Naive thymus-derived CD4-positive, alpha-beta T cell (primary cell): Measurements from ENCODE around the gene PTPRA. TPM values are rescaled to one million over a fixed set of nuclear protein-coding genes. Genes with fewer than 3 reads are reported as not detected.

Experiments used
- ATAC-seq: fragments of 150-1000 bp; cut with Tn5 transposase; 2 replicates; pipeline ENCODE4 v1.10.0; 2021; ENCODE audit warnings: mild to moderate bottlenecking, moderate library complexity
- CTCF ChIA-PET: fragments of 350-600 bp; sonication (Branson Sonifier 250); formaldehyde crosslinking; loops from one replicate; lab custom pipeline; 2021; ENCODE audit warnings: antibody characterized with exemption; lab: Charles Lee
- POLR2A ChIA-PET: fragments of 350-600 bp; sonication (Branson Sonifier 250); formaldehyde crosslinking; loops from one replicate; lab custom pipeline; 2021; ENCODE audit warnings: antibody characterized with exemption, inconsistent platforms; lab: Charles Lee
- DNase-seq, 9 donors: peaks; one replicate each; pipeline versions ENCODE4 v3.0.0 to v3.0.0-alpha.2; 2020 to 2022; ENCODE audit warnings: mixed read lengths in 1 of 9
- H3K27ac ChIP-seq: one replicate; pipeline ENCODE4 v1.7.0; 2013; ENCODE audit warnings: mild to moderate bottlenecking, low read depth, low read length, moderate library complexity
- H3K27me3 ChIP-seq, 2 donors: one replicate each; pipeline ENCODE4 v1.7.0; 2013; ENCODE audit warnings: low read length in 2 of 2, mild to moderate bottlenecking in 2 of 2, moderate library complexity in 2 of 2; ENCODE audit not compliant: control insufficient read depth in 2 of 2, insufficient read depth in 2 of 2
- H3K36me3 ChIP-seq, 3 experiments: 1 replicate in 2 of 3; 2 replicates in 1 of 3; pipeline ENCODE4 v1.7.0; 2013; ENCODE audit warnings: low read length in 3 of 3, mild to moderate bottlenecking in 3 of 3, moderate library complexity in 1 of 3; ENCODE audit not compliant: insufficient read depth in 3 of 3, control insufficient read depth in 2 of 3
- H3K4me1 ChIP-seq, 2 donors: one replicate each; pipeline ENCODE4 v1.7.0; 2013; ENCODE audit warnings: low read length in 2 of 2, mild to moderate bottlenecking in 2 of 2, moderate library complexity in 1 of 2; ENCODE audit not compliant: control insufficient read depth in 2 of 2, insufficient read depth in 2 of 2
- H3K4me3 ChIP-seq: 2 replicates; pipeline ENCODE4 v1.7.0; 2013; ENCODE audit warnings: mild to moderate bottlenecking, low read length
- H3K9me3 ChIP-seq, 3 experiments: 1 replicate in 2 of 3; 2 replicates in 1 of 3; pipeline ENCODE4 v1.7.0; 2013; ENCODE audit warnings: low read length in 3 of 3; ENCODE audit not compliant: control insufficient read depth in 2 of 3
- H3K27ac Mint-ChIP-seq, 9 donors: one replicate each; pipeline ENCODE4 v1.8.0; 2020 to 2022; ENCODE audit warnings: mixed read lengths in 9 of 9, mild to moderate bottlenecking in 8 of 9, moderate library complexity in 5 of 9, inconsistent platforms in 2 of 9
- H3K27me3 Mint-ChIP-seq, 5 donors: one replicate each; pipeline ENCODE4 v1.8.0; 2021 to 2022; ENCODE audit warnings: mixed read lengths in 5 of 5, mild to moderate bottlenecking in 1 of 5
- H3K36me3 Mint-ChIP-seq, 5 donors: one replicate each; pipeline ENCODE4 v1.8.0; 2020 to 2022; ENCODE audit warnings: mixed read lengths in 5 of 5, mild to moderate bottlenecking in 3 of 5, inconsistent platforms in 1 of 5
- H3K4me1 Mint-ChIP-seq, 7 donors: one replicate each; pipeline ENCODE4 v1.8.0; 2020 to 2022; ENCODE audit warnings: mixed read lengths in 7 of 7, mild to moderate bottlenecking in 3 of 7, inconsistent platforms in 1 of 7
- H3K4me3 Mint-ChIP-seq, 10 donors: one replicate each; pipeline ENCODE4 v1.8.0; 2020 to 2022; ENCODE audit warnings: mild to moderate bottlenecking in 10 of 10, mixed read lengths in 10 of 10, moderate library complexity in 6 of 10, inconsistent platforms in 2 of 10
- H3K9me3 Mint-ChIP-seq, 11 donors: one replicate each; pipeline ENCODE4 v1.8.0; 2020 to 2022; ENCODE audit warnings: mixed read lengths in 11 of 11, mild to moderate bottlenecking in 4 of 11, inconsistent platforms in 1 of 11, moderate library complexity in 1 of 11
- intact Hi-C, 2 donors: fragments of 100-400 bp; cut with micrococcal nuclease; formaldehyde crosslinking; loops; one replicate each; pipeline ENCODE4 v1.15.1; 2023
- polyA plus RNA-seq, 2 donors: library from polyadenylated mRNA; unstranded; fragments of 300-500 nt; fragmentation: Illumina TruSeq; gene quantifications; one replicate each; pipeline ENCODE4 v1.2.3, GENCODE V29; 2021
- total RNA-seq, 6 experiments: library from RNA in 5 of 6; stranded (reverse) in 5 of 6; gene quantifications; 1 replicate in 5 of 6; 2 replicates in 1 of 6; pipeline ENCODE4 v1.2.3 and lab custom pipeline; 2021 to 2026

The PTPRA gene
- total and polyA plus RNA-seq, 7 experiments from 2014 or later: 27.5 to 86.6 (median 78.2) TPM

- Histone ChIP-seq H3K27ac (no peak overlapping the region), H3K36me3 (peaks cover 0 to 19% (median 0%) of the 10 kb centered on the region in 3 experiments), H3K4me3 (no peak overlapping the region), H3K27me3 (no peaks in the 10 kb centered on the region), H3K9me3 (no peaks in the 10 kb centered on the region), H3K4me1 (no peaks in the 10 kb centered on the region)
- Mint-ChIP-seq H3K4me1 (peaks cover 11 to 22% (median 16%) of the 10 kb centered on the region in 7 donors), H3K36me3 (peaks cover 23 to 61% (median 42%) of the 10 kb centered on the region in 5 donors), H3K27ac (peak overlapping the region in 1 of 9 donors; percentile 13), H3K27me3 (no peaks in the 10 kb centered on the region), H3K4me3 (no peak overlapping the region), H3K9me3 (peaks cover 0 to 2% (median 0%) of the 10 kb centered on the region in 11 donors)
- ChIA-PET POLR2A (no interaction called here), CTCF (interaction anchor here (0.5 kb wide), 1 partner anchor 542 kb away, joined by 3 read pairs; no protein-coding TSS in a partner anchor)
- no peak for DNase-seq
- no peak for ATAC-seq
- intact Hi-C loops: no loop called here
These were observed 82.1 kb downstream of the PTPRA start for GRCh38 chr20:2955257-2955970.

- ChIA-PET POLR2A (no interaction called here), CTCF (no interaction called here)
- peak overlapping the region in 1 of 9 donors; percentile 26 for H3K27ac Mint-ChIP-seq
- no peaks in the 10 kb centered on the region for H3K9me3 ChIP-seq
- no peaks in the 10 kb centered on the region for H3K4me1 ChIP-seq
- H3K36me3 Mint-ChIP-seq: peaks cover 21 to 63% (median 45%) of the 10 kb centered on the region in 5 donors
- no peak for DNase-seq
- no peak overlapping the region for H3K4me3 Mint-ChIP-seq
- no peak overlapping the region for H3K4me3 ChIP-seq
- peaks cover 0 to 11% (median 0%) of the 10 kb centered on the region in 3 experiments for H3K36me3 ChIP-seq
- no peak overlapping the region for H3K27ac ChIP-seq
- intact Hi-C loops: no loop called here
- peaks cover 0 to 2% (median 0%) of the 10 kb centered on the region in 11 donors for H3K9me3 Mint-ChIP-seq
- no peaks in the 10 kb centered on the region for H3K27me3 Mint-ChIP-seq
- ATAC-seq: no peak
- no peaks in the 10 kb centered on the region for H3K27me3 ChIP-seq
- H3K4me1 Mint-ChIP-seq: peaks cover 11 to 29% (median 16%) of the 10 kb centered on the region in 7 donors
These were observed 83.2 kb downstream of the PTPRA start for GRCh38 chr20:2956480-2956879.

DNA sequence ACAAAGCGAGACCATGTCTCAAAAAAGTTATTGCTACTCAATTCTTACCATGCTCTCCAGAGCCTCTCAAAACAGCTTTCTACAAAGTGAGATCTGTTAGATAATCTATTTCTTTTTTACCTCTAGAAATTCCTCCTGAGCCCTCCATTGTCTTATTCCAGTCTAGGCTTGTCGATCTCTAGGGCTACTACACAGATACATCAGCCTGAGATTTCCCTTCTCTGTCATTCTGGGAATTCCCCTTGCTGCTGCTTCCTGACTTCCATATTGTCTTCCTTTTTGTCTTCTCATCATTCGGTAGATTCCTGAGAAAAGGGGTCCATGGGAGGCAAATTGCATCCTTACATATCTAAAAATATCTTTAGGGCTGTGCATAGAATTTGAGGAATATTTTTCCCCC, 94.6 kb downstream of the PTPRA start:
- Mint-ChIP-seq H3K27me3 (no peaks in the 10 kb centered on the region), H3K9me3 (peaks cover 0 to 2% (median 0%) of the 10 kb centered on the region in 11 donors), H3K36me3 (peaks cover 5 to 43% (median 16%) of the 10 kb centered on the region in 5 donors), H3K4me1 (peaks cover 0 to 6% (median 4%) of the 10 kb centered on the region in 7 donors), H3K4me3 (no peak overlapping the region), H3K27ac (no peak overlapping the region)
- H3K4me1 ChIP-seq: no peaks in the 10 kb centered on the region
- no peaks in the 10 kb centered on the region for H3K27me3 ChIP-seq
- ChIA-PET CTCF (no interaction called here), POLR2A (no interaction called here)
- H3K9me3 ChIP-seq: no peaks in the 10 kb centered on the region
- intact Hi-C loops: no loop called here
- no peak for DNase-seq
- H3K36me3 ChIP-seq: peaks cover 0 to 33% (median 12%) of the 10 kb centered on the region in 3 experiments
- H3K4me3 ChIP-seq: no peak overlapping the region
- H3K27ac ChIP-seq: no peak overlapping the region
- ATAC-seq: no peak

DNA sequence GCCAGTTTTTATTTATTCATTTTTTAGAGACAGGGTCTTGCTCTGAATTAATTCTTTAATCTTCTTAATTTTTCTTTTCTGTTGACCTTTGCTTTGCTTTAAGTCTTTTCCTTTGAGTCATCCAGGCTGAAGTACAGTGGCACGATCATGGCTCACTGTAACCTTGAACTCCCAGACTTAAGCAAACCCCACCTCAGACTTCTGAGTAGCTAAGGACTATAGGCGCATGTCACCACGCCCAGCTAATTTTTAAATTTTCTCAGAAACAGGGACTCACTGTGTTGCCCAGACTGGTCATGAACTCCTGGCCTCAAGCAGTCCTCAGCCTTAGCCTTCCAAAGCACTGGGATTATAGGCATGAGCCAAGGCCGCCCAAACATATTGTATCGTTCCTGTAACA, 98.8 kb downstream of the PTPRA start:
- Mint-ChIP-seq H3K9me3 (peaks cover 0 to 2% (median 0%) of the 10 kb centered on the region in 11 donors), H3K27me3 (no peaks in the 10 kb centered on the region), H3K4me1 (peaks cover 0 to 12% (median 8%) of the 10 kb centered on the region in 7 donors), H3K36me3 (peaks cover 5 to 39% (median 17%) of the 10 kb centered on the region in 5 donors), H3K4me3 (no peak overlapping the region), H3K27ac (no peak overlapping the region)
- POLR2A ChIA-PET: no interaction called here
- DNase-seq (no peak), ATAC-seq (no peak)
- H3K9me3 ChIP-seq: no peaks in the 10 kb centered on the region
- CTCF ChIA-PET: no interaction called here
- H3K27ac ChIP-seq: no peak overlapping the region
- no peaks in the 10 kb centered on the region for H3K27me3 ChIP-seq
- no peak overlapping the region for H3K4me3 ChIP-seq
- intact Hi-C loops: loop anchor here in 1 of 2 donors (10.0 kb wide), 1 partner anchor 57 kb away; no protein-coding TSS in a partner anchor
- peaks cover 0 to 9% (median 4%) of the 10 kb centered on the region in 3 experiments for H3K36me3 ChIP-seq
- H3K4me1 ChIP-seq: no peaks in the 10 kb centered on the region

- H3K9me3 Mint-ChIP-seq: no peaks in the 10 kb centered on the region
These were observed 100.3 kb downstream of the PTPRA start for GRCh38 chr20:2973574-2973973.

GRCh38 chr20:2978519-2978918, 105.2 kb downstream of the PTPRA start:
- H3K36me3 Mint-ChIP-seq: peaks cover 5 to 15% (median 12%) of the 10 kb centered on the region in 5 donors
- Histone ChIP-seq H3K4me3 (no peak overlapping the region), H3K27ac (no peak overlapping the region), H3K4me1 (peaks cover 0 to 4% of the 10 kb centered on the region in 2 donors), H3K36me3 (peaks cover 0 to 4% (median under 1%) of the 10 kb centered on the region in 3 experiments), H3K9me3 (no peaks in the 10 kb centered on the region), H3K27me3 (no peaks in the 10 kb centered on the region)
- intact Hi-C loops: loop anchor here in 1 of 2 donors (10.0 kb wide), 1 partner anchor 64 kb away; no protein-coding TSS in a partner anchor
- no peak for ATAC-seq
- DNase-seq: no peak
- no peak overlapping the region for H3K4me3 Mint-ChIP-seq
- H3K9me3 Mint-ChIP-seq: no peaks in the 10 kb centered on the region
- H3K27ac Mint-ChIP-seq: peak overlapping the region in 2 of 9 donors; percentile 26 to 35
- H3K27me3 Mint-ChIP-seq: no peaks in the 10 kb centered on the region
- POLR2A ChIA-PET: no interaction called here
- CTCF ChIA-PET: no interaction called here
- H3K4me1 Mint-ChIP-seq: peaks cover 0 to 22% (median 17%) of the 10 kb centered on the region in 7 donors

More at GRCh38 chr20:2973574-2973973, 100.3 kb downstream of the PTPRA start:
- no peaks in the 10 kb centered on the region for H3K9me3 ChIP-seq
- peak overlapping the region in 1 of 9 donors; percentile 21 for H3K27ac Mint-ChIP-seq
- intact Hi-C loops: loop anchor here in 1 of 2 donors (10.0 kb wide), 1 partner anchor 59 kb away; no protein-coding TSS in a partner anchor
- peaks cover 9 to 32% (median 23%) of the 10 kb centered on the region in 5 donors for H3K36me3 Mint-ChIP-seq
- H3K36me3 ChIP-seq: peaks cover 0 to 4% (median 3%) of the 10 kb centered on the region in 3 experiments
- no peak for DNase-seq
- peaks cover 0 to 19% (median 14%) of the 10 kb centered on the region in 7 donors for H3K4me1 Mint-ChIP-seq
- no peak overlapping the region for H3K4me3 Mint-ChIP-seq
- no peak overlapping the region for H3K27ac ChIP-seq
- no peak overlapping the region for H3K4me3 ChIP-seq
- no peak for ATAC-seq
- no peaks in the 10 kb centered on the region for H3K27me3 Mint-ChIP-seq
- H3K27me3 ChIP-seq: no peaks in the 10 kb centered on the region
- ChIA-PET POLR2A (interaction anchor here (0.6 kb wide), 1 partner anchor 122 kb away, joined by 4 read pairs; no protein-coding TSS in a partner anchor), CTCF (no interaction called here)
- H3K4me1 ChIP-seq: no peaks in the 10 kb centered on the region
